GM12864 (cell line): ENCODE results near the gene MEA1.

ENCODE experiments used
- DNase-seq: peaks from one replicate; pipeline ENCODE4 v3.0.0-alpha.2; 2011; ENCODE audit warnings: low read depth
- H3K4me3 ChIP-seq: 2 replicates; pipeline ENCODE4 v1.5.1; 2011; ENCODE audit warnings: mild to moderate bottlenecking, low read depth, low read length, control low read depth
- TF ChIP-seq, protein P1 (sequence below): IDR thresholded peaks from 2 replicates; pipeline ENCODE4 v1.5.1; 2011; ENCODE audit warnings: low read depth, mild to moderate bottlenecking, moderate library complexity, low read length, control low read depth, inconsistent platforms; ENCODE audit errors: missing control alignments

The MEA1 gene

DNA sequence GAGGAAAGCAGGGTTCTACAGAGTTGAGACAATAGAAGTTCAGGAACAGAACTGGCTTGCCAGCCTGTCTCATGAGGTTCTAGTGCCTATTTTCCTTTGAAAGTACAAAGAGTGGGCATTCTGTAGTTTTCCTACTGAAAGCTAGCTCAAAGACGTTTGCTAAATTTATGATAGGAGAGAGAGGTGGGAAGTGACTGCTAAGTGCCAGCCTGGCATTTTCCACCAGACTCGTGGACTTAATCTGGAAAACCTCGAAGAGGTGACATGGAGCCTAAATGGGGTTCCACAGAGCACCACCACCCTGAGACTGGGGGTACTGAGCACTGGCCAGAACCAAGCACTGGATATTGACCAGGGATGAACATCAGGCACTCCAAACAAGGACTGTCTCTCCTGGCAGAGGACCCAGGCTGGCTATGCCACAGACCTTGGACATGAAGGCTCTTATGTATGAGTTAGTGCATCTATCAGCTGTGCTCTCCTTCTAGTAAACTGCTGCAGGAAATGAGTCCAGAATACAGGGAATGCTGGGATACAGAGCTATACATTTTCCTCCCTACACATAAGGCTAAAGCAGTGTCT, 41.9 kb downstream of the MEA1 start:
- no peak for DNase-seq
- H3K4me3 ChIP-seq, result no peak overlapping the region
- TF ChIP-seq, protein P1, sequence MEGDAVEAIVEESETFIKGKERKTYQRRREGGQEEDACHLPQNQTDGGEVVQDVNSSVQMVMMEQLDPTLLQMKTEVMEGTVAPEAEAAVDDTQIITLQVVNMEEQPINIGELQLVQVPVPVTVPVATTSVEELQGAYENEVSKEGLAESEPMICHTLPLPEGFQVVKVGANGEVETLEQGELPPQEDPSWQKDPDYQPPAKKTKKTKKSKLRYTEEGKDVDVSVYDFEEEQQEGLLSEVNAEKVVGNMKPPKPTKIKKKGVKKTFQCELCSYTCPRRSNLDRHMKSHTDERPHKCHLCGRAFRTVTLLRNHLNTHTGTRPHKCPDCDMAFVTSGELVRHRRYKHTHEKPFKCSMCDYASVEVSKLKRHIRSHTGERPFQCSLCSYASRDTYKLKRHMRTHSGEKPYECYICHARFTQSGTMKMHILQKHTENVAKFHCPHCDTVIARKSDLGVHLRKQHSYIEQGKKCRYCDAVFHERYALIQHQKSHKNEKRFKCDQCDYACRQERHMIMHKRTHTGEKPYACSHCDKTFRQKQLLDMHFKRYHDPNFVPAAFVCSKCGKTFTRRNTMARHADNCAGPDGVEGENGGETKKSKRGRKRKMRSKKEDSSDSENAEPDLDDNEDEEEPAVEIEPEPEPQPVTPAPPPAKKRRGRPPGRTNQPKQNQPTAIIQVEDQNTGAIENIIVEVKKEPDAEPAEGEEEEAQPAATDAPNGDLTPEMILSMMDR, result no peak

DNA sequence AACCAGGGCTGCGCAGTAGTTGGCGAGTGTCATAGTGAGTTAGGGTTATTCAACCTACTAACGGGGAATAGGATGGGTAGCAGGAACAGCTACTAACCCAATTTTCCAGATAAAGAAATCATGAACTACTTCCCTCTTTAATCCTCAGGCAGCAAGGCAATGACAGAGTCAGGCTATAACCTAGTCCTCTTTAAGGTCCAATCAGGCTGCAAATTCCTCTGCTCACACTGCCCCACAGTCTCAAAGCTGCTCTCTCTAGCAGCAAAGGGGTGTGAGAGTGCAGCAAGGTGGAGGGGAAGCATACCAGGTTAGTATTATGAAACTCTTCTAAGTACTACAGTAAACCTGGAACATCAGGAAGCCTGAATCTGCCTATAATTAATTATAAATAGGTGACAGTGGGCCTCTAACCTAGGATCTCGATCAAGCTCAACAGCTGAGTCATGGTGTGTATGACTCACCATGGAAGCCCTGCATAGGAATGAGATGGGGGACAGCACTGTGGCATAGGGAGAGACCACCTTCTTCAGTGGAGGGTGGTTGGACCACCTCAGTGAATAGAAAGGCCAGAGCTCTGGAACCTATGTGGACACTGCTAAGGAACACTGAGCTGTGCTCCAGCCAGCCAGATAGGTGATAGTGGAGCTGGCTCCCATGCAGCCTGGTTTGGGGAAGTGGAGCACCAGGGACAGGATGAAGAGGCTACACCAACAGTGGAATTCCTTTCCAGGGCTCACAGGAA, 42.7 kb downstream of the MEA1 start:
- TF ChIP-seq, protein P1, result no peak

DNA sequence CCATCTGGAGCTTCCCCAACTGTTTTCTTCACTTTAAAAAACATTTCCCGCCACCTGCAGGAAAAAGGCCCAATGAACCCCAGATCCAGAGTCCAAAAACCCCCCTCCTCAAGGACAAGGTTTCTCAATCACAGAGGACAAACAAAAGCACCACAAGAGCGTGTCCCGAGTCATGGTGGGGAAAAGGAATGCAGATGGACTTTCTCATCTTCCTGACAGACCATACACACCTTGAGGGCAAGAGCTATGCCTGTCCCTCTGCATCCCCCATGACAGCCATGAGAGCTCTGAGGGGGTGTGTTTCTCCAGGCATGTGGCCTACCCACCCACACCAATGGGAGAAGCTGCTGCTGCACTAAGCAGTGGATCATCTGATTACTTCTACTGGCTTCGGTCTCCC, 43.8 kb downstream of the MEA1 start:
- DNase-seq, result no peak
- no peak overlapping the region for H3K4me3 ChIP-seq
- TF ChIP-seq, protein P1, result no peak

More for the DNA sequence above, 42.7 kb downstream of the MEA1 start:
- H3K4me3 ChIP-seq, result no peak overlapping the region
- no peak for DNase-seq

DNA sequence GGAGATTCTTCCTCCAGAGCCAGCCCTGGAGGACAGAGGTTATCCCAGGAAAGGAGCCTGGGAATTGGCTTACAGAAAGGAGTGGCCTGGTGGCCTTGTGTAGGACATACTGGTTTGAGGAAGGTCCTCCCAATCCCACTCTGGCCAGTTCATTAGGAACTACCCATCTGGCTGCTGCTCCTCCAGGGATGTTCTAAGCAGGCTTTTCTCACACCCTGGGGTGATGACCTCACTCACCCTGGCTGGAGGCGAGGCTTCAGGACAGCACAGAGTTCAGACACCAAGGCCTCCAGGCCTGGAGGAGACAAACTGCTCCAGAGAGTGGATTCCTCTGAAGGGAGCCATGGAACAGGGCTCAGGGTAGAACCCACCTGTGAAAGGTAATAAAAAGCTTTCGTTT, 44.3 kb downstream of the MEA1 start:
- TF ChIP-seq, protein P1, result no peak
- H3K4me3 ChIP-seq, result no peak overlapping the region
- no peak for DNase-seq

DNA sequence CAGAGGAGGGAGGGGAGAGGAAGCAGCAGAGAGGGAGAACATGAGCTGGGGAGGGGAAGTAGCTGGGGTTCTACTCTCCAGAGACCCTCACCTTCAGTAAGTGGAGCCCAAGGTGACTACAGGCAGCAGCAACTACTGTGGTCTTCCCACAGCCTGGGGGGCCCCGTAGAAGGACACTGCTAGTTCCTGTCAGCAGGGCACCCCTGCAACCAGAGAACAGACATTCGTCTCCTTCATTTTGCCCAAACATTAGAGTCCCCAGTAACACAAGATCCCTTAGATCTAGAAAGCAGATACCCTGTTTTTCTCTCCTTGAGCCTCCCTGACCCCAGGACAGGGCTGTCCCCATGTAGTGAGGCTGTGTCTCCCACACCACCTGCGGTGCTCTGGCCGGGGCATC, 45.0 kb downstream of the MEA1 start:
- H3K4me3 ChIP-seq, result no peak overlapping the region
- TF ChIP-seq, protein P1, result no peak
- no peak for DNase-seq

DNA sequence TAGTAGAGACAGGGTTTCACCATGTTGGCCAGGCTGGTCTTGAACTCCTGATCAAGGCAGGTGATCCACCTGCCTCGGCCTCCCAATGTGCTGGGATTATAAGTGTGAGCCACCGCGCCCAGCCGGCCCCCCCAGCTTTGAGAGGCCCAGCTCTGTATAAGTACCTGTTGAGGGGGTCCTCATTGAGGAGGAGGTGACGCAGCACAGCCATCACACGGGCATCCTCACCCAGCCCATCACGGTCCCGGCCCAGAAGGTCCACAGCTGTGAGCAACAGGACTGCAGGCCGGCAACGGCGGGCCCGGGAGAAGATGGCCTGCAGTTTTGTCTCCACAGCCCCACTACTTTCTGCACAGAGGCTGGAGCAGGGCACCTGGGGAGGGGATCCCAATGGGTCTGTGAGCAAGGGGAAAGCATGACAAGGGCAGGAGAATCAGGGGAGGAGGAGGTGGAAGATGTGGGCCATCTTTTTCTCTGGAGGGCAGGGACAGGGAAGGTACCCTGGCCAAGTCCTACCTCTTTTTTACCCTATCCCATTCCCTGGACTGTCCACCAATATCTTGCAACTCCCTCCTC, 45.5 kb downstream of the MEA1 start:
- no peak overlapping the region for H3K4me3 ChIP-seq
- no peak for DNase-seq
- TF ChIP-seq, protein P1, result no peak
